ENCODE measurements around the gene LRRC8C.

The LRRC8C gene

GRCh38 chr1:89723144-89723543 lies 90.2 kb downstream of the LRRC8C start:
- in situ Hi-C loops (cut with MboI; ENCODE audit: low pct_unique_long_range_greater_than_20kb, low sequenced_read_pairs, unreplicated experiment): no loop called here
- no peak for TF ChIP-seq CTCF (IDR thresholded peaks at IDR 0.05; ENCODE audit: extremely low read depth, insufficient read depth, missing control alignments)
- DNase-seq (ENCODE audit: low spot score): no peak

DNA sequence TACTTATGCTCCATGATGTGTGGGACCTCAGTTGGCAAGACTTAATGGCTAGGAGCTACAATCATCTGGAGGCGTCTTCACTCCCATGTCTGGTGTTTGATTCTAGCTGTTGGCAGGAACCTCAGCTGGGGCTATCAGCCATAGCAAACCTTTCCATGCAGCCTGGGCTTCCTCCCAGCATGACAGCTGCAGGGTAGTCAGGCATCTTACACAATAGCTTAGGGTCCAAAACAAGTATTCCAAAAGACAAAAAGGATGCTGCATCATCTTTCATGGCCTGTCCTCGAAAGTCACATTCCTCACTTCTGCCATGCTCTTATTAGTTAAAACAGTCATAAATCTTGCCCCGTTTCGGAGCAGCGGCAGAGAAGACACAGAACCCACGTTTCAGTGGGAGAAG lies 90.9 kb downstream of the LRRC8C start:
- DNase-seq (ENCODE audit: low spot score): no peak
- TF ChIP-seq CTCF (IDR thresholded peaks at IDR 0.05; ENCODE audit: extremely low read depth, insufficient read depth, missing control alignments): no peak
- in situ Hi-C loops (cut with MboI; ENCODE audit: low pct_unique_long_range_greater_than_20kb, low sequenced_read_pairs, unreplicated experiment): no loop called here

GRCh38 chr1:89724369-89725010 lies 91.6 kb downstream of the LRRC8C start:
- TF ChIP-seq CTCF (IDR thresholded peaks at IDR 0.05; ENCODE audit: extremely low read depth, insufficient read depth, missing control alignments): no peak
- in situ Hi-C loops (cut with MboI; ENCODE audit: low pct_unique_long_range_greater_than_20kb, low sequenced_read_pairs, unreplicated experiment): no loop called here
- peak; percentile 28 for DNase-seq (ENCODE audit: low spot score)

GRCh38 chr1:89725011-89725370 lies 92.1 kb downstream of the LRRC8C start:
- in situ Hi-C loops (cut with MboI; ENCODE audit: low pct_unique_long_range_greater_than_20kb, low sequenced_read_pairs, unreplicated experiment): no loop called here
- DNase-seq (ENCODE audit: low spot score): no peak
- TF ChIP-seq CTCF (IDR thresholded peaks at IDR 0.05; ENCODE audit: extremely low read depth, insufficient read depth, missing control alignments): no peak

DNA sequence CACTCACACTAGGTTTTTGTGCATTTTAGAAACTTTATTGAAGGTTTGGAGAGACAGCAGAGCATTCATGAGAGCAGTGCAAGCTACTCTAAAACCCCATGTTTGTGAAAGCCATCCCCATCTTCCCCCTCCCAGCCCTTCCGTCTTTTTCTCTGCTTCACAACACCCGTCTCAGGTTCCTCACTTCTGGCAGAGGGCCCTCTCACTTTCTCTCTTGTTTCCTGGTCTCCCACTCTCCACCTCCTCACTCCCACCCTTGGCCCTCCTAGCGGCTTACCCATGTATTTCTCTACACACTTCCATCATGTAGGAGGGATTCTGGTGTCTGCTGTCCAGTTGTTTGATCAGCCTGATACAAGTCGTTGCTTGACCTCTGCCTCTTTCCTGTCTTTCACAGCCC lies 92.7 kb downstream of the LRRC8C start:
- TF ChIP-seq CTCF (IDR thresholded peaks at IDR 0.05; ENCODE audit: extremely low read depth, insufficient read depth, missing control alignments): no peak
- no peak for DNase-seq (ENCODE audit: low spot score)
- in situ Hi-C loops (cut with MboI; ENCODE audit: low pct_unique_long_range_greater_than_20kb, low sequenced_read_pairs, unreplicated experiment): no loop called here

GRCh38 chr1:89727517-89728312 lies 94.8 kb downstream of the LRRC8C start:
- no peak for TF ChIP-seq CTCF (IDR thresholded peaks at IDR 0.05; ENCODE audit: extremely low read depth, insufficient read depth, missing control alignments)
- no peak for DNase-seq (ENCODE audit: low spot score)
- in situ Hi-C loops (cut with MboI; ENCODE audit: low pct_unique_long_range_greater_than_20kb, low sequenced_read_pairs, unreplicated experiment): no loop called here
